NCI-H1092 treated with DMSO at 0.1 percent for 48 hours (cell line): ENCODE data around the gene ECE1.

Experiments used
- DNase-seq: peaks from one replicate; lab custom pipeline; 2025; lab: John Stamatoyannopoulos, UW

Gene ECE1

GRCh38 chr1:21325231-21325718 is 35.0 kb upstream of the ECE1 start:
- DNase-seq, result no peak

DNA sequence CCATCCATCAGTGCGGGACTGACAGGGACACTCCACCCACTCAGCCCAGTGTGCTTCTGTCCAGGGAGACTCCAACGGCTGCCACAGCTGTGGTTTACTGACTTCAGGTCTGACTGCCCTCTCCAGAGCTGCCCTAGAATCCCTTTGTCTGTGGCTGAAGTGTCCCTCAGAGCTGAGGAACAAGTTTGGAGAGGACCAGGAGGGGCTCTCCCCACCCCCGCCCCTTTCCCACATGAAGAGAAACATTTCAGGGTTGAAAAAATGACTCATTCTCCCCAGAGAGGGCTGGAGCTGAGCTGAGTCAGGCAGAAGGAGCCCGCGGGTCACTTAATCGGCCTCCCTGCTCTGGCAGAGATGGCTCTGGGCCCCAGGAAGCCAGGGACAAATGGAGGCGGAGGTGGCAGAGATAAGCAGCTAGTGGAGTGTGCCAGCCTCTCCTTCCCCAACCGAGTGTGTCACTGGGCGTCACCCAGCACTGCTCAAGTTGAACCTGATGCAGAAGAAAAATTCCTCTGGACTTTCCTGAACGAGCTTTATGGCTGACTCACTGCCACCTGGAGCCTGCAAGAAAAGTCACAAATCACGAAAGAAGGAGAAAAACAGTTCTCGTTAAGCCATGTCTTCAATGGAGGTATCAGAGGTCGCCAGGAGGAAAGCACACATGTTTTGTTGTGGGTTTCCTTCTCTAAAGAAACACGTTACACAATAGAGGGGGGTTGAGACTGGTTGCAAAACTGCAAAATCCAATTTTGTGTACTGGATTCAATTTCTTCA is 34.3 kb upstream of the ECE1 start:
- no peak for DNase-seq

GRCh38 chr1:21323091-21323490 is 32.8 kb upstream of the ECE1 start:
- DNase-seq, result no peak

- DNase-seq, result no peak
These were observed 32.4 kb upstream of the ECE1 start for GRCh38 chr1:21322681-21323016.

DNA sequence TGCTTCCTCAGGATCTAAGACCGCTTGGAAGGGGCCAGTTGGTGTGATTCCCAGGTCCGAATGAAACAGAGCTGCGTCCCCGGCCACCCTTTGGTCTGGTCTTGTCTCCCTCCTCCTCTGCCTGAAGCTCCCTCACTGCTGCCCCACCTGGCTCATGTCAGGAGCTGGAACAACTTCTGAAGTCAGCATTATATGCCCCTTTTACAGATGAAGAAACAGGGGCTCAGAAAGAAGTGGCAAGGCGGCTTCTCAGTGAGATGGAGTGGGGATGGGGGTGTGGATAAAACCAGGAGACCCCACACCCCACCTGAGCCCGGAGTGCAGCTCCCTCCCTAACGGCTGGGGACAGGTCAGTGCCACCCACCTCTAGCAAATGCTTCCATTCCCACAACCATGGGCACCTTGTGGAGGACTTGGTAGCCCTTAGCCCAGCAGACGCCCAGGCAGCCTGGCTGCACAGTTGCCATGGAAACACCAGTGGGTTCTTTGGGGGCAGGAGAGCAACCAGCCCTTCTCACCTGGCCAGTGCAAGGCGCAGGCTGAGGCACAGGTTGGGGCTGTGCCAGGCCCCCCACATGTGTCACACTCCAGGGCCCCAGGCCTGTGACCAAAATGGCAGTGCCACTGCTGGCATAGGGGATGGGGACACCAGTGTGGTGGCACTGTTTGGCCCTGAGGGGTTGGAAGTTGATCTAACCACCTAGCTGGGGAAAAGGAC is 31.9 kb upstream of the ECE1 start:
- no peak for DNase-seq

- no peak for DNase-seq
These were observed 30.3 kb upstream of the ECE1 start for GRCh38 chr1:21320410-21321108.

DNA sequence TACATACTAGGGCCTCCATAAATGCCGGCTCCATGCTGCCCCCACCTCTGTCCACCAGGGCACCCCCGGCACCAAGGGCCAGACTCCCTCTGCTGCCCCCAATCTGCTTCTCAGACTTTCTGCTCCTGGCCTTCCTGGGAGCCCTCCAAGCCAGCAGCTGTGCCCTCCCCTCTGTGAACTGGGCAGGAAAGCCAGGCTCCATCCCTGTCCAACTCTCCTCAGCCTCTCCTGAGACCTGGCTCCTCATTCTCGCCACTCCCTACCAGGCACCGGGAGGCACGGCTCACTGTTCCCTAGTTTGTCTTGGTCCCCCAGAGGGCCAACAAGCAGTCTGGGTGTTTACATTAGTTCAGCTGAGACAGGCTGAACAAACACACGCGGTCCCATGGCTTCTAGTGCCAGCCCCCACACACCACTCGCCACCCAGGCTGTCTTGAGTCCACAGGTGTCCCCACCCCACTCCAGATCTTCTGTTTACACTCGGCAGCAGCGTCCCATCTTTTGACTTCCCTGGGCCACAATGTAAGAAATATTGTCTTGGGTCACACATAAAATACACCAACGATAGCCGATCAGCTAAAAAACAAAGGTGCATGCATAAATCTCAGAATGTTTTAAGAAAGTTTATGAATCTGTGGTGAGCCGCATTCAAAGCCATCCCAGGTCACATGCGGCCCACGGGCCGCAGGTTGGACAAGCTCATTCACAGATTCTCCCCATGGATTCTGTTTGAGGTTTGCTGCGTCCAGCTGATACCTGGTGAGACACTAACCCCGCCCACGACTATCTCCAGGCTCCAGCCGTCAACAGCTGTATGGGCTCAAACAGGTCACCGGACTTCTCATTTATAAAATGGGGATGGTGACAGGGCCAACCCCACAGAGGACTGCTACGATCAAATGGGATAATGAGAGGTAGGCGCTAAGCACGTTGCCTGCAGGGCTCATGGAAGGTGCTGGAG is 29.5 kb upstream of the ECE1 start:
- peak; percentile 56 for DNase-seq

DNA sequence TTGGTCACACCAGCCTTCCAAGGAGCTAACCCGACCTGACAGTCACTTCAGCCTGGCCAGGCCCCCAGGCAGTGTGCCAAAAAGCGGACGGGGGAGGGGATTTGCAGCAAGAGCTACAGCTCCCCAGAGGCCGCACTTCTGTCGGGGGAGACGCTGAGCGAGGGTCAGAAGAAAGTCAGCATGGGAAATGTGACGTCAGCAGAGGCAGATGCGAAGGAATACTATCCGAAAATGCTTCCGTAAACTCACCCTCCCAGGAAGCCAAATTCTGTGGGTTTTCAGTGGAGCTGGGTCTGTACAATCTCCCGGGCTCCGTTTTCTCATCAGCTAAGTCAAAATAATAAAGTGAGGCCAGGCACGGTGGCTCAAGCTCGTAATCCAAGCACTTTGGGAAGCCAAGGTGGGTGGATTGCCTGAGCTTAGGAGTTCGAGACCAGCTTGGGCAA is 28.5 kb upstream of the ECE1 start:
- DNase-seq, result no peak

DNA sequence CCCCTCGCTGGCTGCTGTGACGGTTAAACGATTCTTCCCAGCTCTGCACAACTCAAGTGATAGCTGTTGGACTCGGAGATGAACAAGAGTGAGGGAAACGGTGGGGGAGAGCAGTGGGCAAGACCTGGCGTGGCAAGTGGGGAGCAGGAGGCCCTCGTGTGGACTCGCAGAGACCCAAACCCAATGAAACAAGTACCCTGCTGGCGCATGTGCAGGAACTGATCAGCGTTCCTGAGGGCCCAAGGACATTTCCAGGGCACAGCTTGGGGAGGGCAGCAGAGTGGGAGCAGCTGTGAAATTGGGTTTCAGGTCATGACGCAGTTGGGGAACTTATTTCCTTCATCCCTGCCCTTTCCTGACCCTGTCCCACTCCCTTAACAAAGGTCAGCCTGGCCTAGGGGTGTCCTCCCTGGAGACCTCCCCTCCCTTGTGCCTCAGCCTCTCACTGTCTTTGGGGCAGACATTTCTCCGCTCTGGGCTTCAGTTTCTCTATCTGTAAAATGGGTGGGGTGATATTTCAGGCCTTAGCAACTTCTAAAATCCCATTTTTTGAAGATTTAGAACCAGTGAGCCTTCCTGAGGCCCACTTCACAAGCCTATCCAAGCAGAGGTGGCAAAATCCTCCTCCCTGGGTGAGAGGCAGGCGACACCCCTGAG is 27.9 kb upstream of the ECE1 start:
- DNase-seq, result no peak

DNA sequence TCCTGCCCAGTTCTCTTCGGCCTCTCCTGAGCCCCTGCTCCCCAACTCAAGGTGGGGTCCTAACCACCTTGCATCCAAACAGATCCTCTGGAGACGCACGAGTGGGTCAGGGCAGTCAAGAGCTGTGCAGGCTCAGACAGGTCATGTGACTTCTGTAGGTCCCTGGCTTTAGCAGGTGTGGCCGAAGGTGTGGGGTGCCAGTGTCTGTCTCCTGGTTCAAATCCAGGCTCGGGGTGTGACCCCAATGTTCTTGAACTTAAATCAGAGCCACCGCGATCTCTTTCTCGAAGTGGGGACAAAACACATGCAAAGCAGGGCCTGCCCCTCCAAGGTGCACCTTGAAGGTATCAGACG is 27.4 kb upstream of the ECE1 start:
- no peak for DNase-seq

DNA sequence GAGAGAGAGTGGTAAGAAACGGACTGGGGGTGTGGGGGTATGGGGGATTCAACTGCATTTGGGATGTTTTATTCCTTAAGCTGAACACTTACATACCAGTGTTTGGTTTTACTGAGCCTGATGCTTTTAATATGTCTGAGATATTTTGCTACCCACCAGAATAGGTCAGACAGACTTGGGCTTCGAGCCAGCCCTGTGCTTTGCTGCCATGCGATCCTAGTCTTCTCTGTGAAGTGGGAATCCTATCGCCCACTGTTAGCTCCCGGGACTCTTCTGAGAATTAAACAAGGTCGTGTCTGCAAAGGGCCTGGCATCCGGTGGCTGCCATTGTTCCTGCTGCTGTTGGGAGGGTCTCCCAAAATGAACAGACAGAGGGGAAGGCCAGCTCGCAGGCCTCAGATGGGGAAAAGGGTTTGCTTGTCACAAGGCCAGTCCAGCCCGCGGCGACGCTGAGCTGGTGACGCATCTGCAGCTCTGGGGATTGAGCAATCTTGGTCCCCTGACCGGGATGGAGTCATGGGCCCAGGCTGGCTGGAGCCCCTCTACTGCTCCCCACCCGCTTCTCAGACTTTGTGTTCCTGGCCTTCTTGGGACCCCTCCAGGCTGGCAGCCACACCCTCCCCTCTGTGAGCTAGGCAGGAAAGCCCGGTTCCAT is 26.9 kb upstream of the ECE1 start:
- no peak for DNase-seq

GRCh38 chr1:21314743-21315396 is 24.6 kb upstream of the ECE1 start:
- DNase-seq, result no peak

DNA sequence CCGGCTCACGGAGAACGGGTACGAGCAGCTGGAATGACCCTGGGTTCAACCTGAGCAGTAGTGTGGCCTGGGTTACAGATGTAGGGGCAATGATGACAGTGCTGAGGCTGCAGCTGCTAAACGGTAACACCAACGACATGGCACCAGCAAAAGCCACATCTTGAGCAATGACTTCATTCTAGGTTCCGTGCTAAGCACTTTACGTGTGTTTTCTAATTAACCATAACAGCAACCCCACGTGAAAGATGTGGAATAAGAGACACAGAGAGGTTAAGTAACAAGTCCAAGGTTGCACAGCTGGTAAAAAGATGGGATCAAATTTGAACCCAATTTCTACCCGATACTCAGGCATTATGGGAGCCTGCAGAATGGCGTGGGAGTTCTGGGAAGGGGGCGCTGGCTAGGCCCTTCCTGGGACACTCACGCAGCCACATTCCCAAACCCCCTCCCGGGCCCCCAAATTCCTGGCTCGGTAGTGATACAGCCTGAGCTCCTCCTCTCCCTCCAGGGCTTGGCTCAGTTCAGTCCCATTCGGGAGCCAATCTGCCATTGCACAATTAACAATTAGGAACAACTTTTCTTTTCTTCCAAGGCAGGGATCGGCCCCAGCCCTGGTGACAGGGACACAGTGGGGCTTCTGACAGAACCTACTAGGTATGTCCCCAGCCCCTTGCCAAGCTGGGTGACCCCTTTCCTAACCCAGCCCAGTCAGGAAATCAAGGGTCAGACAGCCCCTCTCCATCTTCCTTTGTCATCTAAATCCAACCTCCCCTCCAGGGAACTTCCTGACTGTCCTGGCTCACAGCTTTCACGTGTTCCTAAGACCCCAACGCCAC is 23.8 kb upstream of the ECE1 start:
- no peak for DNase-seq

DNA sequence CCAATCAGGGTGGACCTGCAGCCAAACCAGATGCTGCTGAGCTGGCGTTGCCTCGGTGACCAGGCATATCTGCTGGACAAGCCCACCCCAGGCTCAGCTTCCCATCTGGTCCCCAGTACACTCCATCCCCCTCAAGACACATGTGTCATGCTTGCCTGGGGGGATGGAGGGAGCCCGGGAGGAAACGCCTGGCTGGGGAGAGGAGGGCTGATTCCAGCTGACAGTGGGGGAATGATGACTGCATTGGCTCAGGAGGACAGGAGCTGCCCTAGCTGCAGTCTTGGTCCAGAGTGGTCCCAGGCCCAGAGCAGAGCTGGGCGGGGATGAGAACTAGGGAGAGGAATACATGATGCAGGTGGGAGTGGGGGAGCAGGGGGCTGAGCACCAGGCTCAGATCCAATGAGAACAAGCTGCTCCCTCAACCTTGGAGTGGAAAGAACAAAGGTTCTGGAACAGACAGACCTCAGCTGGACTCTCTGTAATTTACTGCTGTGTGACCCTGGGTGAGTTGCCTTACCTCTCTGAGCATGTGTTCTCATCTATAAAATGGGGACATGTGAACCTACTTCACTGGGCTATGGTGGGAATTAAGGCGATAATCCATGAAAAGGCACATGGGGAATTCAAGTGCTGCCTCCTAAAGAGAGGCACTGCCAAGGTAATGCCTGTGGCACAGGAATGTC is 23.1 kb upstream of the ECE1 start:
- no peak for DNase-seq

GRCh38 chr1:21312407-21312992 is 22.2 kb upstream of the ECE1 start:
- no peak for DNase-seq

DNA sequence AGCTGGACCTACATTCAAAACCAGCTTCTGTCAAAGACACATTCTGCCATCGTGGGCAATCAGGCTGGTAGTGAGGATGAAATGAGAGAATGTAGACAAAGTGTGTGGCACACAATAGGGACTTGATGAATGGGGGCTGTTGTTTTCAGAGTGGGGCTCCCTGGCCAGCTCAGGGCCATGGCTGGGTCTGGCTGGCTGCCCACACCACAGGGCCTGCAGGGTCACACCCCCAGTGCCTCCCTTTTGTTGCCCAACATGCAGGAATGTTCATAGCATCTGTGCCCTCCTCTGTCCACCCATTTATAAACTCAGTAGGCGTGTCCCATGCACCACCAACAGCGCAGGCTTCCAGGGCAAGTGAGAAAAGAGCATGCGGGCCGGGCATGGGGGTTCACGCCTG is 20.8 kb upstream of the ECE1 start:
- DNase-seq, result no peak

DNA sequence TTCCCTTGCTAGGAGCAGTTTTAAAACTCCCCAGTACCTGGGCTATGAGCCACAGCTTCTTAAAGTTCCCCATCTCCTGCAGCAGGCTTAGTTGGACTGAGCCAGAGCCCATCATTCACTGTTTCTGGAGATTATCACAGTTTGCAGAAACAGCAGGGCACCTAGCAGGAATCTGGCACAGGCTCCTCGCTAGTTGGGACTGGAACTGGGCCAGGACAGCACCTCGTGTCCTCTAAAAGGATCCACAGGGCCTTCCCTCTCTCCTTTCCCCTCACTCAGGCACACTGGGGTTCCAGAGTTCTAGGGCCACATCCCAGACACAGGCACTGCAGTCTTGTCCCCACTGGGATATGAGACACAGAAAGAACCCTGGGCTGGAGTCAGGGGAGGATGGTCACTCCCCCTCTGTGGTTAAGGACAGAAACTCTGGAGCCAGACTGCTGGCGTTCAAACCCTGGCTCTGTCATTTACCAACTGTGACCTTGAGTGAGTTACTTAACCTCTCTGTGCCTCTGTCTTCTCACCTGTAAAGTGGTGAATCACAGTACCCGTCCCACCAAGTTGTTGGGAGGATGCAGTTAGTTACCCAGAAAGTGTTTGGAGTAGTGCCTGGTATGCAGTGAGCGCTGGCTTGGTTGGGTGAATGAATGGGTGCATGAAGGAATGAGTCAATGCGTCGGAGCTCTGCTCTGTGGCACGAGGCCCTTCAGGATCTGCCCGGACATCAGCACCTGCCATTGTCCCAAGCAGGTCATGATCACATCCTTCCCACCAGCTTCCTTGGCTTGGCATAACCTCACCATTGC is 18.8 kb upstream of the ECE1 start:
- peak; percentile 81 for DNase-seq

GRCh38 chr1:21308330-21308729 is 18.1 kb upstream of the ECE1 start:
- DNase-seq, result no peak
